GM21619 (cell line): ENCODE results near the gene MANSC4.

Experiments used
- ATAC-seq: cut with Tn5 transposase; IDR thresholded peaks from one replicate; pipeline ENCODE4 v1.9.1; 2021; ENCODE audit not compliant: unreplicated experiment

The MANSC4 gene

GRCh38 chr12:27779920-27780611, at the start of gene MANSC4, which contains the start of gene KLHL42:
TSS of gene MANSC4 (minus strand) at chr12:27780236. CDS start at chr12:27771276, 8,960 bp downstream.
TSS of gene KLHL42 (plus strand) at chr12:27780233. CDS start at chr12:27780331, 98 bp downstream.
- ATAC-seq, result peak; percentile 77

- no peak for ATAC-seq
Measured at GRCh38 chr12:27828196-27828595, 48.2 kb upstream of the MANSC4 start.

- no peak for ATAC-seq
Measured at GRCh38 chr12:27826076-27826475, 46.0 kb upstream of the MANSC4 start.

GRCh38 chr12:27824126-27824842, 44.2 kb upstream of the MANSC4 start:
- peak; percentile 55 for ATAC-seq

- ATAC-seq, result no peak
Measured at GRCh38 chr12:27823038-27823437, 43.0 kb upstream of the MANSC4 start.

- peak; percentile 69 for ATAC-seq
Measured at GRCh38 chr12:27822076-27822712, 42.2 kb upstream of the MANSC4 start.

GRCh38 chr12:27821259-27821973, 41.4 kb upstream of the MANSC4 start:
- ATAC-seq, result no peak

- no peak for ATAC-seq
Measured at GRCh38 chr12:27820564-27820963, 40.5 kb upstream of the MANSC4 start.

- ATAC-seq, result no peak
Measured at GRCh38 chr12:27818401-27818918, 38.4 kb upstream of the MANSC4 start.

GRCh38 chr12:27817766-27818165, 37.7 kb upstream of the MANSC4 start:
- ATAC-seq, result no peak

- ATAC-seq, result no peak
Measured at GRCh38 chr12:27814851-27815591, 35.0 kb upstream of the MANSC4 start.

GRCh38 chr12:27814411-27814810, 34.4 kb upstream of the MANSC4 start:
- ATAC-seq, result no peak

- no peak for ATAC-seq
Measured at GRCh38 chr12:27812502-27812901, 32.5 kb upstream of the MANSC4 start.

GRCh38 chr12:27810756-27811155, 30.7 kb upstream of the MANSC4 start:
- ATAC-seq, result no peak

GRCh38 chr12:27808841-27809240, 28.8 kb upstream of the MANSC4 start:
- no peak for ATAC-seq

- no peak for ATAC-seq
Measured at GRCh38 chr12:27807063-27807703, 27.1 kb upstream of the MANSC4 start.

GRCh38 chr12:27806259-27806658, 26.2 kb upstream of the MANSC4 start:
- no peak for ATAC-seq

- no peak for ATAC-seq
Measured at GRCh38 chr12:27805238-27805637, 25.2 kb upstream of the MANSC4 start.

- ATAC-seq, result no peak
Measured at GRCh38 chr12:27802936-27803335, 22.9 kb upstream of the MANSC4 start.

- no peak for ATAC-seq
Measured at GRCh38 chr12:27802511-27802910, 22.5 kb upstream of the MANSC4 start.
